A549 (cell line): ENCODE results near the gene RHOB. TPM values are rescaled to one million over a fixed set of nuclear protein-coding genes. Genes with fewer than 3 reads are reported as not detected.

Source experiments
- ATAC-seq, 2 experiments: fragments of 200-7000 bp in 1 of 2; fragments of >200 bp in 1 of 2; cut with Nextera tagmentation in 1 of 2; cut with Tn5 transposase in 1 of 2; 3 replicates each; pipeline versions ENCODE4 v1.8.0 to v1.9.1; 2018 to 2020; ENCODE audit warnings: mild to moderate bottlenecking in 1 of 2, moderate library complexity in 1 of 2
- CTCF ChIA-PET: fragments of 300-600 bp; sonication (Branson Sonifier 250); formaldehyde crosslinking; extraction: SDS; loops from one replicate; lab custom pipeline; 2021; ENCODE audit warnings: antibody characterized with exemption, inconsistent platforms; lab: Yijun Ruan, JAX
- POLR2A ChIA-PET: fragments of 350-600 bp; formaldehyde crosslinking; extraction: SDS; loops from one replicate; lab custom pipeline; 2021; ENCODE audit warnings: antibody characterized with exemption, inconsistent platforms; lab: Yijun Ruan, JAX
- DNase-seq, 2 experiments: peaks; one replicate each; pipeline versions ENCODE4 v3.0.0 to v3.0.0-alpha.2; 2011 to 2016; ENCODE audit warnings: low read depth in 1 of 2, low spot score in 1 of 2
- FAIRE-seq: peaks from 2 replicates; lab custom pipeline; 2011; peaks lifted over from hg19 to GRCh38; lab: Jason Lieb, UNC
- H3K27ac ChIP-seq, 2 experiments: fragments of >200 bp; sonication (Bioruptor Twin); formaldehyde crosslinking; 3 replicates each; pipeline ENCODE4 v1.5.1; 2016 to 2017
- H3K4me1 ChIP-seq: fragments of >200 bp; sonication (Bioruptor Twin); formaldehyde crosslinking; 3 replicates; pipeline ENCODE4 v1.6.1; 2016
- H3K4me2 ChIP-seq: fragments of >200 bp; sonication (Bioruptor Twin); formaldehyde crosslinking; 3 replicates; pipeline ENCODE4 v1.6.1; 2016
- H3K4me3 ChIP-seq: fragments of >200 bp; sonication (Bioruptor Twin); formaldehyde crosslinking; 3 replicates; pipeline ENCODE4 v1.5.1; 2016
- H3K9me3 ChIP-seq: fragments of >200 bp; sonication (Bioruptor Twin); formaldehyde crosslinking; 3 replicates; pipeline ENCODE4 v1.6.1; 2016
- BHLHE40 ChIP-seq: IDR thresholded peaks from 2 replicates; pipeline ENCODE4 v1.6.1; 2012; ENCODE audit warnings: low read depth, low read length, inconsistent platforms
- CHD2 ChIP-seq: fragments of 150-350 bp; IDR thresholded peaks from 2 replicates; pipeline ENCODE4 v1.6.1; 2014; ENCODE audit warnings: low read length; ENCODE audit not compliant: partially characterized antibody
- CHD4 ChIP-seq: fragments of 200-600 bp; sonication (generic); IDR thresholded peaks from 2 replicates; pipeline ENCODE4 v1.6.1; 2016; ENCODE audit warnings: antibody characterized with exemption, mild to moderate bottlenecking, borderline replicate concordance
- ELK1 ChIP-seq: fragments of 150-350 bp; IDR thresholded peaks from 2 replicates; pipeline ENCODE4 v1.6.1; 2014; ENCODE audit warnings: low read depth, mild to moderate bottlenecking, low read length
- FOXS1 ChIP-seq: fragments of 250-450 bp; sonication (Bioruptor Pico); IDR thresholded peaks from 2 replicates; pipeline ENCODE4 v1.5.0; 2020; ENCODE audit warnings: mild to moderate bottlenecking, moderate library complexity
- HOXB13 ChIP-seq: fragments of 250-450 bp; sonication (Bioruptor Pico); IDR thresholded peaks from 2 replicates; pipeline ENCODE4 v1.5.0; 2020; ENCODE audit warnings: low read depth, mild to moderate bottlenecking, moderate library complexity
- JUN ChIP-seq, 2 experiments: fragments of >200 bp; sonication (Bioruptor Twin); formaldehyde crosslinking; IDR thresholded peaks; 2 replicates in 1 of 2; 3 replicates in 1 of 2; pipeline ENCODE4 v1.6.1; 2016 to 2017
- MAFK ChIP-seq: fragments of 450-650 bp; IDR thresholded peaks from 2 replicates; pipeline ENCODE4 v1.6.1; 2014; ENCODE audit not compliant: partially characterized antibody
- MYC ChIP-seq: IDR thresholded peaks from 2 replicates; pipeline ENCODE4 v1.6.1; 2012; ENCODE audit warnings: mild to moderate bottlenecking, inconsistent platforms, low read length, improper control_type of control experiment, borderline replicate concordance
- NR3C1 ChIP-seq: fragments of >200 bp; sonication (Bioruptor Twin); formaldehyde crosslinking; IDR thresholded peaks from 3 replicates; pipeline ENCODE4 v1.6.1; 2017
- RAD21 ChIP-seq, 2 experiments: fragments of >200 bp in 1 of 2; sonication (Bioruptor Twin) in 1 of 2; formaldehyde crosslinking in 1 of 2; IDR thresholded peaks in 1 of 2; conservative IDR thresholded peaks in 1 of 2; 2 replicates in 1 of 2; 3 replicates in 1 of 2; pipeline ENCODE4 v1.6.1; 2012 to 2018; ENCODE audit warnings: inconsistent platforms in 1 of 2
- RCOR1 ChIP-seq: fragments of 150-350 bp; IDR thresholded peaks from 2 replicates; pipeline ENCODE4 v1.6.1; 2014; ENCODE audit warnings: antibody characterized with exemption, low read length, low read depth
- RFX5 ChIP-seq: fragments of 450-650 bp; IDR thresholded peaks from 2 replicates; pipeline ENCODE4 v1.7.1; 2014; ENCODE audit warnings: antibody characterized with exemption, mild to moderate bottlenecking, moderate library complexity
- TP53 ChIP-seq: fragments of 250-450 bp; sonication (Bioruptor Pico); IDR thresholded peaks from 2 replicates; pipeline ENCODE4 v1.5.0; 2021; ENCODE audit warnings: mild to moderate bottlenecking, moderate library complexity
- WGBS: methylation state at CpG from one replicate; pipeline ENCODE4 v1.1.6; 2017; ENCODE audit errors: missing lambda C conversion rate; 5-methylcytosine and 5-hydroxymethylcytosine counted together
- polyA plus RNA-seq, 4 experiments: library from polyadenylated mRNA; depleted of rRNA in 3 of 4; stranded (reverse); fragments of >200 nt; fragmentation: RNase III in 1 of 4; extraction: RNeasy Plus Mini Kit Qiagen cat#74134 plus additional on column Dnase treatment in 1 of 4; gene quantifications; 2 replicates in 3 of 4; 3 replicates in 1 of 4; pipeline ENCODE4 v1.2.3, GENCODE V29; 2011 to 2017
- TF ChIP-seq, protein P1 (sequence below): fragments of 200-600 bp; sonication (generic); IDR thresholded peaks from 2 replicates; pipeline ENCODE4 v1.6.1; 2016; ENCODE audit warnings: antibody characterized with exemption, mild to moderate bottlenecking, moderate library complexity
- TF ChIP-seq, protein P2 (sequence below): fragments of 250-450 bp; sonication (Bioruptor Pico); IDR thresholded peaks from 2 replicates; pipeline ENCODE4 v1.5.0; 2021; ENCODE audit warnings: mild to moderate bottlenecking, moderate library complexity, borderline replicate concordance
- TF ChIP-seq, protein P3 (sequence below): fragments of >200 bp; sonication (Bioruptor Twin); formaldehyde crosslinking; IDR thresholded peaks from 2 replicates; pipeline ENCODE4 v1.6.1; 2016
- TF ChIP-seq, protein P4 (sequence below): IDR thresholded peaks from 2 replicates; pipeline ENCODE4 v1.6.1; 2012
- TF ChIP-seq, protein P5 (sequence below): fragments of 250-450 bp; sonication (Bioruptor Pico); IDR thresholded peaks from 2 replicates; pipeline ENCODE4 v1.5.0; 2020; ENCODE audit warnings: low read depth, mild to moderate bottlenecking, moderate library complexity

RHOB gene
- polyA plus RNA-seq, 2 of the 4 experiments (the other 2 are of a cell fraction) = 84.5 to 157 TPM

DNA sequence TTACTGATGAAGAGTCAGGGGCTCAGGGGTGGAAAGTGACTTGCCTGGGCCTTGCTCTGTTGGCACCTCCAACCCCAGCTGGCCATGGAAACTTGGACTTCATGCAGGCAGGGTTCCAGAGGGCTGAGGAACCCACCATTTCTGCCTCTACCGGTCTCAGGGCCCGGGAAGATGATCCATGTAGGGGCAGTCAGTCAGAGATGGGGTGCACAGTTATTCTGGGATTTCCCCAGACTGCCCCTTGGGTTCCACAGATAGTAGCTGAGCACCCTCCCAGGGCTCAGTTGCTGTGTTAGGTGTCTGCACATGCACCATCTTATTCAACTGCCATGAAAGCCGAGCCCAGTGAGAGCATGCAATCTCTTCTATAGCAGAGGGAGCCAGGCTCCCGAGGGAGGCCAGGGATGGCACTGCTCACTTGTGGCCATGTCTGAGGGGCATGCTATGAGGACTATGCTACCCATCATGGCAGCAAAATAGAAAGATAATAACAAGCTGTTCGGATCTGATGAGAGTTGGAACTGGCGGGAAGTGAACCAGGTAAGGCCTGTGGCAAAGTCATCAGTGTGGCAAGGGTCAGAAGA is 37.3 kb downstream of the RHOB start:
- ATAC-seq (no peak), DNase-seq (no peak), FAIRE-seq (no peak)
- ChIA-PET POLR2A (interaction anchor here (1.7 kb wide), 1 partner anchor 37 kb away, joined by 6 read pairs; the partner anchor contains the start of gene RHOB), CTCF (interaction anchor here (0.8 to 1.8 kb wide), 7 partner anchors 9 to 159 kb away, joined by 3 to 5 read pairs (median 3); no protein-coding TSS in a partner anchor)
- H3K9me3 ChIP-seq = no peaks in the 10 kb centered on the region
- TF ChIP-seq, protein P1, sequence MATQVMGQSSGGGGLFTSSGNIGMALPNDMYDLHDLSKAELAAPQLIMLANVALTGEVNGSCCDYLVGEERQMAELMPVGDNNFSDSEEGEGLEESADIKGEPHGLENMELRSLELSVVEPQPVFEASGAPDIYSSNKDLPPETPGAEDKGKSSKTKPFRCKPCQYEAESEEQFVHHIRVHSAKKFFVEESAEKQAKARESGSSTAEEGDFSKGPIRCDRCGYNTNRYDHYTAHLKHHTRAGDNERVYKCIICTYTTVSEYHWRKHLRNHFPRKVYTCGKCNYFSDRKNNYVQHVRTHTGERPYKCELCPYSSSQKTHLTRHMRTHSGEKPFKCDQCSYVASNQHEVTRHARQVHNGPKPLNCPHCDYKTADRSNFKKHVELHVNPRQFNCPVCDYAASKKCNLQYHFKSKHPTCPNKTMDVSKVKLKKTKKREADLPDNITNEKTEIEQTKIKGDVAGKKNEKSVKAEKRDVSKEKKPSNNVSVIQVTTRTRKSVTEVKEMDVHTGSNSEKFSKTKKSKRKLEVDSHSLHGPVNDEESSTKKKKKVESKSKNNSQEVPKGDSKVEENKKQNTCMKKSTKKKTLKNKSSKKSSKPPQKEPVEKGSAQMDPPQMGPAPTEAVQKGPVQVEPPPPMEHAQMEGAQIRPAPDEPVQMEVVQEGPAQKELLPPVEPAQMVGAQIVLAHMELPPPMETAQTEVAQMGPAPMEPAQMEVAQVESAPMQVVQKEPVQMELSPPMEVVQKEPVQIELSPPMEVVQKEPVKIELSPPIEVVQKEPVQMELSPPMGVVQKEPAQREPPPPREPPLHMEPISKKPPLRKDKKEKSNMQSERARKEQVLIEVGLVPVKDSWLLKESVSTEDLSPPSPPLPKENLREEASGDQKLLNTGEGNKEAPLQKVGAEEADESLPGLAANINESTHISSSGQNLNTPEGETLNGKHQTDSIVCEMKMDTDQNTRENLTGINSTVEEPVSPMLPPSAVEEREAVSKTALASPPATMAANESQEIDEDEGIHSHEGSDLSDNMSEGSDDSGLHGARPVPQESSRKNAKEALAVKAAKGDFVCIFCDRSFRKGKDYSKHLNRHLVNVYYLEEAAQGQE = no peak
- H3K4me2 ChIP-seq = no peak overlapping the region
- no peaks in the 10 kb centered on the region for H3K4me1 ChIP-seq
- H3K4me3 ChIP-seq = no peak overlapping the region
- WGBS = 82% methylated on average over 6 of the region's 6 CpGs
- no peak overlapping the region for H3K27ac ChIP-seq

GRCh38 chr2:20484810-20485611 is 38.1 kb downstream of the RHOB start:
- 62% methylated on average over 8 of the region's 8 CpGs for WGBS
- no peak for ATAC-seq
- POLR2A ChIA-PET = interaction anchor here (1.7 kb wide), 1 partner anchor 38 kb away, joined by 6 read pairs; the partner anchor contains the start of gene RHOB
- Histone ChIP-seq H3K4me3 (no peak overlapping the region), H3K4me1 (no peaks in the 10 kb centered on the region), H3K27ac (no peak overlapping the region), H3K4me2 (no peak overlapping the region), H3K9me3 (no peaks in the 10 kb centered on the region)
- no peak for FAIRE-seq
- CTCF ChIA-PET = interaction anchor here (0.8 to 1.8 kb wide), 8 partner anchors 8 to 158 kb away, joined by 3 to 5 read pairs (median 3); no protein-coding TSS in a partner anchor
- TF ChIP-seq CHD2 (no peak), TP53 (no peak), RCOR1 (no peak), BHLHE40 (no peak), MAFK (no peak), RFX5 (no peak)
- TF ChIP-seq, protein P2, sequence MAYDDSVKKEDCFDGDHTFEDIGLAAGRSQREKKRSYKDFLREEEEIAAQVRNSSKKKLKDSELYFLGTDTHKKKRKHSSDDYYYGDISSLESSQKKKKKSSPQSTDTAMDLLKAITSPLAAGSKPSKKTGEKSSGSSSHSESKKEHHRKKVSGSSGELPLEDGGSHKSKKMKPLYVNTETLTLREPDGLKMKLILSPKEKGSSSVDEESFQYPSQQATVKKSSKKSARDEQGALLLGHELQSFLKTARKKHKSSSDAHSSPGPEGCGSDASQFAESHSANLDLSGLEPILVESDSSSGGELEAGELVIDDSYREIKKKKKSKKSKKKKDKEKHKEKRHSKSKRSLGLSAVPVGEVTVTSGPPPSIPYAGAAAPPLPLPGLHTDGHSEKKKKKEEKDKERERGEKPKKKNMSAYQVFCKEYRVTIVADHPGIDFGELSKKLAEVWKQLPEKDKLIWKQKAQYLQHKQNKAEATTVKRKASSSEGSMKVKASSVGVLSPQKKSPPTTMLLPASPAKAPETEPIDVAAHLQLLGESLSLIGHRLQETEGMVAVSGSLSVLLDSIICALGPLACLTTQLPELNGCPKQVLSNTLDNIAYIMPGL (CRISPR knock-in tag) = no peak
- TF ChIP-seq, protein P3, sequence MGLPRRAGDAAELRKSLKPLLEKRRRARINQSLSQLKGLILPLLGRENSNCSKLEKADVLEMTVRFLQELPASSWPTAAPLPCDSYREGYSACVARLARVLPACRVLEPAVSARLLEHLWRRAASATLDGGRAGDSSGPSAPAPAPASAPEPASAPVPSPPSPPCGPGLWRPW = no peak
- DNase-seq = no peak

DNA sequence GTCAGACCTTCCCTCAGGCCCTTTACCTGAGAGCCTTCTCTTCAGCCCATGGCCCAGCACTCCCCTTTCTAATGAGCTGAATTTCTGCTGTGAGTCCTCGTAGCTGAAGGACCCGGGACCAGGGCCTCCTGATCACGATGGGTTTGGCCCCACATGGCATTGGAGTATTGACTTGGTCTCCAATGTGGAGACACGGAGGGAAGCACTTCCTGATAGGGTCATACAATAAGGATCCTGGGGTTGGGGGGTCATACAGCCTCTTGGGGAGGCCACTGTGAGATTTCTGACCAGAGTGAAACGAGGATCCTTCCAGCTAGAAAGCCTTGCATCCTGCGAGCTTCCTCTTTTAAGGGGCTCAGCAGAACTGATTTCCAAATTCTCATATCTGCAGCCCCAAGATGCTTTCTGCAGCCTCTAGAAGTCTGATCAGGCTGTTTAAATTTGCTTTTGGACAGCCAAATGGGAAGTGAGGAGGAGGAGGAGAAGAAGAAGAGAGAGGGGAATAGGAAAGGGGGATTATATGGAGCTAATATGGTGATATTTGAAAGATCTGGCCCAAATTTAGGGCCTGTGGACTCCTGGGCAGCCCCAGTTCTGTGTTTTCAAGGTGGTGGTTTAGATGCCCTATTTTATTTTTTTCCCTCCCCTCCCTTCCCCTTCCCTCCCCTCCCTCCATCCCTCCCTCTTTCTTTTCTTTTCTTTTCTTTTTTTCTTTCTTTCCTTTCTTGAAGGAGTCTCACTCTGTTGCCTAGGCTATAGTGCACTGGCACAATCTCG is 38.9 kb downstream of the RHOB start:
- DNase-seq = no peak
- 48% methylated on average over 7 of the region's 7 CpGs for WGBS
- FAIRE-seq = no peak
- no peaks in the 10 kb centered on the region for H3K4me1 ChIP-seq
- no peak for ATAC-seq
- ChIA-PET POLR2A (interaction anchor here (1.7 kb wide), 1 partner anchor 39 kb away, joined by 6 read pairs; the partner anchor contains the start of gene RHOB), CTCF (interaction anchor here (0.9 to 1.5 kb wide), 4 partner anchors 22 to 116 kb away, joined by 3 to 4 read pairs (median 4); no protein-coding TSS in a partner anchor)
- H3K4me2 ChIP-seq = no peak overlapping the region
- H3K4me3 ChIP-seq = no peak overlapping the region
- H3K9me3 ChIP-seq = no peaks in the 10 kb centered on the region
- no peak overlapping the region for H3K27ac ChIP-seq
- TF ChIP-seq ELK1 = no peak
- TF ChIP-seq, protein P4, sequence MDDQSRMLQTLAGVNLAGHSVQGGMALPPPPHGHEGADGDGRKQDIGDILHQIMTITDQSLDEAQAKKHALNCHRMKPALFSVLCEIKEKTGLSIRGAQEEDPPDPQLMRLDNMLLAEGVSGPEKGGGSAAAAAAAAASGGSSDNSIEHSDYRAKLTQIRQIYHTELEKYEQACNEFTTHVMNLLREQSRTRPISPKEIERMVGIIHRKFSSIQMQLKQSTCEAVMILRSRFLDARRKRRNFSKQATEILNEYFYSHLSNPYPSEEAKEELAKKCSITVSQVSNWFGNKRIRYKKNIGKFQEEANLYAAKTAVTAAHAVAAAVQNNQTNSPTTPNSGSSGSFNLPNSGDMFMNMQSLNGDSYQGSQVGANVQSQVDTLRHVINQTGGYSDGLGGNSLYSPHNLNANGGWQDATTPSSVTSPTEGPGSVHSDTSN = no peak
- no peak for TF ChIP-seq HOXB13 (CRISPR knock-in tag)
- no peak for TF ChIP-seq CHD4
- TF ChIP-seq MYC = no peak
- TF ChIP-seq, protein P5, sequence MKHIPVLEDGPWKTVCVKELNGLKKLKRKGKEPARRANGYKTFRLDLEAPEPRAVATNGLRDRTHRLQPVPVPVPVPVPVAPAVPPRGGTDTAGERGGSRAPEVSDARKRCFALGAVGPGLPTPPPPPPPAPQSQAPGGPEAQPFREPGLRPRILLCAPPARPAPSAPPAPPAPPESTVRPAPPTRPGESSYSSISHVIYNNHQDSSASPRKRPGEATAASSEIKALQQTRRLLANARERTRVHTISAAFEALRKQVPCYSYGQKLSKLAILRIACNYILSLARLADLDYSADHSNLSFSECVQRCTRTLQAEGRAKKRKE (CRISPR knock-in tag) = no peak
- no peak for TF ChIP-seq JUN (IDR thresholded peaks at IDR 0.05)
- no peak for TF ChIP-seq RCOR1
- no peak for TF ChIP-seq NR3C1
- no peak for TF ChIP-seq RAD21 (conservative IDR thresholded peaks at IDR 0.05 in 1 of 2, IDR thresholded peaks at IDR 0.05 in 1 of 2)
- TF ChIP-seq FOXS1 (CRISPR knock-in tag) = no peak
